NCI-H2107 treated with DMSO at 0.1 percent for 48 hours (cell line): ENCODE measurements around the gene DENND10.

Experiments
- DNase-seq: peaks from one replicate; lab custom pipeline; 2025; ENCODE audit not compliant: unreplicated experiment; lab: John Stamatoyannopoulos, UW

DENND10 gene, protein sequence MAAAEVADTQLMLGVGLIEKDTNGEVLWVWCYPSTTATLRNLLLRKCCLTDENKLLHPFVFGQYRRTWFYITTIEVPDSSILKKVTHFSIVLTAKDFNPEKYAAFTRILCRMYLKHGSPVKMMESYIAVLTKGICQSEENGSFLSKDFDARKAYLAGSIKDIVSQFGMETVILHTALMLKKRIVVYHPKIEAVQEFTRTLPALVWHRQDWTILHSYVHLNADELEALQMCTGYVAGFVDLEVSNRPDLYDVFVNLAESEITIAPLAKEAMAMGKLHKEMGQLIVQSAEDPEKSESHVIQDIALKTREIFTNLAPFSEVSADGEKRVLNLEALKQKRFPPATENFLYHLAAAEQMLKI

DNA sequence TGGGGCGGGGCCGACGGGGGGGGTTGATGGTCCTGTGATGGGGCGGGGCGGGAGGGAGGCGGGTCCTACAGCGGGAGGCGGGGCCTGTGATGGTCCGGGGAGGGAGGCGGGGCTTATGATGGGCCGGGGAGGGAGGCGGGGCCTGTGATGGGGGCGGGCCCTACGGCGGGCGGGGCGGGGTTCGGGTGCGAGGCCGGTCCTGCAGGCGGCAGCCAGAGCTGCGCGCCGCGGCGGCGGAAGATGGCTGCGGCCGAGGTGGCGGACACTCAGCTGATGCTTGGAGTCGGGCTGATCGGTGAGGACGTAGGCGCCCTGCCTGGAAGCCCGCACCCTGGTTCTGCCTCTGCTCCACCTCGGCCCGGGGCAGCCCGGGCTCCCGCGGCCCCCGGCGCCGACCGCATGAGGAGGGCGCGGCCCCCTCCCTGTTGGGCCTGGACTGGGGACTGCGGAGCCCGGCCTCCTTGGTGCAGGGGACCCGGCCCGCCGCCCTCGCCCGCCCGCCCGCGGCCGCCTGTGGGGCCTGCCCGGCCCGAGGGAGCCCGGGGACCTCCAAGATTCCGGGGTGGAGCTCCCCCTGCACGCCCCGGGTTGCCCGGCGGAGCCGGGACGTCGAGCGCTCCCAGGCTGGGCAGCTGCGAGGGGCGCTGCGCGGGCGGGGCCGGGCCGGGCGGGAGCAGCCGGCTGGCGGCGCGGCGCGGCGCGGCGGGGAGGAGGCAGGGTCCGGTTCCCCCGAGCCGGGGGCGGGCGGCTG, at the start of gene DENND10:
Gene DENND10, plus strand, starts transcription at position 211 of the 751 bp plus-strand sequence. Its CDS starts 30 bp downstream, at position 241.
- DNase-seq: no peak

DNA sequence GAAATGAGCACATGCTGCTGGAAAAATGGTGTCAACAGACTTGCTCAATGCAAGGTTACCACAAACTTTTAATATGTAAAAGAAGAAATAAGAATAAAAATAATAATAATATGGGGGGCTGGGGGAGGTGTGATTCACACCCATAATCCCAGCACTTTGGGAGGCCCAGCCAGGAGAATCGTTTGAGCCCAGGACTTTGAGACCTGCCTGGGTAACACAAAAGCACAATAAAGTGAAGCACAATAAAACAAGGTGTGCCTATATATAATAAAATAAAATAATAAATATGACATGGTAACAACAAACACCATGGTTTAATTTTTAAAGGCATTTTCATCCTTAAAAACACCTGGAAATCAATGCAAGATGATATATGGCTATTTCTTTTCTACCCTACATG, 48.4 kb upstream of the DENND10 start:
- no peak for DNase-seq

DNA sequence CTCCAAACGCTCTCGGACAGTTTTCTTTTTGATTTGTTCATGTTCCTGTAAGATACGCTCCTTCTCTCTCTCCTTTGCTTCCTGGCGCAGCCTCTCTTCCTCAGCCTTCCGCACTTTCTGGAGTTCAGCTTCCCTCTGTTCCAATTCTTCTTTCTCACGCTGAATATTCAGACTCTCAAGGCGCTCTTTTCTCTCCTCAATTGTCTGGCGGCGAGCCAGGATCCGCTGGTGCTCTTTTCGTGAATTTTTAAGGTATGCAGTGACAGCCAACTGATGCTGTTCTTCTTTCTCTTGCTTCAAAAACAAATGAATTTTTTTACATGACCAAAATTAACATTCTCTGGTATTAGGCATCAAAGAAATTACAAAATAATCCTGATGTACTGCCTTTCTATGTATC, 45.9 kb upstream of the DENND10 start:
- no peak for DNase-seq

DNA sequence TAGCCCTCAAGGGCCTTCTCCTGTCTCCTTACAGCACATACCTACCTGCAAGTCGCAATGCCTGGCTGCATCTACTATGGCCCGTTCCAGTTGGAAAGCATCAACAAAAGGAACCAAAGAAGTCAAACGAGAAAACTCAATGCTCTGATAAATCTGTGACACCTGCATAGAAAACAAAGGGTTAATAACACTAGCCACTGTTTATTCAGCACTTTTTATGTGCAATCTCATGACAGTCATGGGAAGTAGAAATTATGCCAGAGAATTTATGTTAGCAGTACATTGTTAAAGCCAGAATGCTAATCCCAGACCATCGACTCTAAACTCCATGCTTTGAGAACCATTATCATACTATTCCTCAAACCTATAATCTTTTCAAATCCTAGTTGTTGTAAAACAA, 44.4 kb upstream of the DENND10 start:
- DNase-seq: no peak

DNA sequence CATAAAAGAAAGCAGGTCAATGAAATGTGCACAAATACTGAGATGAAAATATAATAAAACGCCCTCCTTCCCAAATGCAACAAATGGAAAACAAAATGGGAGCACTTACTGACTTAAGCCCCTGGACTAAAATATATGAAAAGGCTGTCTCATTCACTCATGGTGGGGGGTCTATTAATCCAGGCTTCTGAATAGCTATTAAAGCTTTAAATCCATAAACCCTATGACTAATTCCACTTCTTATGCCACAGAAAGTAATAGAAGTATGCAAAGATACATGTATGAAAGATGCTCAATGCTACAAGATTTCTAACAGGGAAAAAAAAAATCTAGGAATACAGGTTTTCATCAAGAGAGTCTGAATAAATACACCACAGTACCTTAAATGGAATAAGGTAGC, 43.8 kb upstream of the DENND10 start:
- DNase-seq: no peak

DNA sequence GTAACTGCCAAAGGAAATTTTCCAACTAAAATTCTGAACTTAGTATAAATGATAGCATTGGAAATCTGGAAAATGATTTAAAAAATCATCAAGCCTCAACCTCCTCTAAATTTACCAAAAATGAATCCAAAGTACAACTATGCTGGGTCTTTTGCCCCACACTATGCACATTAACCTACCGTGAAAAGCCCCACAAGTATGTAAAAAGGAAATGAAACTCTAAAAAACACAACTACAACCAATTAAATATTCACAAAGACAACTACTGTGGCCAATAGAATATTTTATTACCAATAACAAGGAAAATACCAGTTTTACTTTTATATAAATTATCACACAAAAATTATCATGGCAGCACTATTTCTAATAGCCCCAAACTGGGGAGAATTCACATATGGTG, 42.6 kb upstream of the DENND10 start:
- DNase-seq: no peak

DNA sequence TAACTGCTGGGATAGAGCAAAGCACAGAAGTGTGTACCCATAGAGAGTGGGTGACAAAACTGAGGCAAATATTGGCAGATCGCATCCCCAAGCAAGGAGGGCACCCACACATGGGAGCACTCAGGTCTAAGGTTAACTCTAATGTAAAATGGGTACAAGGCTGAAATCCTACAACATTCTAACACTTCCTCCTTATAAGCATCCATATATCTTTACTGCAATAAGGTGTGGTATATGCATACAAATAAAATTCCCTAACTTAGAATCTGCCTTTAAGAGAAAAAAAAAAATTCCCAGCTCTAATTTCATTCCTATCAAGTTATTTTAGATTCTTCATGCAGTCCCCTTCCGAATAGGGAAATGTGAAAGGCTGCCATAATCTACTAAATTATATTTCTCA, 42.0 kb upstream of the DENND10 start:
- no peak for DNase-seq

DNA sequence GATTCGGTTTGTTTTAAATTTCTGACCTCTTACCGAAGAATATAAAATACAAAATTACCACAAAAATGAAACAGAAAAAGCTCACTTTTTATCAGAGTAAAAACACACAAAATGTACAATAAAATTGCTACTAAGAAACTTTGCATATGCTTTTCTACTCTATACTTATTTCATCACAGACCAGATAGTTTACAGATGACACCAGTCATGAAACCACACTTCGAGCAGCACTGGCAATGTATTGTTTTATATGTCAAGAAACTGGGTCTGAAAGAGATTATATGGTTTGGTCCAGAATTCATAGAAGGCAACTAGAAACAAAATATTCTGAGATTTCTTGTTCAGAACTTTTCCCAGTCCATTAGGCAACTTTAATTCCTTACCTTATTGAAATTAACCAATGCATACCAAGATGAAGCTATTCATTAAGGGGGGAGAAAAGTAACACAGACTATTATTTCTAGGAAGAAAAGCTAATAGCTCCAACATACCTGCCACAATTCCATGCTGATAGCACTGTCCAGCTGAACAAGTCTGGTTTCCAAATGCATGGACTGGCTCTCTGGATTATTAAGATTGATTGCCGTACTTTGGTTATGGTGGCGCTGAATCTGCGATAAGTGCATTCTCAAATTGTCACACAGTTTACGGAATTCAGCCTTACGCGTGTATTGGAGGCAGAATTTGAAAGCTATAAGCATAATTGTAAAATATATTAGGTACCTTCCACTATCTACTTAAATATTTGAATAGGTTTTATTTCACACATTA, 33.3 kb upstream of the DENND10 start:
- DNase-seq: no peak

DNA sequence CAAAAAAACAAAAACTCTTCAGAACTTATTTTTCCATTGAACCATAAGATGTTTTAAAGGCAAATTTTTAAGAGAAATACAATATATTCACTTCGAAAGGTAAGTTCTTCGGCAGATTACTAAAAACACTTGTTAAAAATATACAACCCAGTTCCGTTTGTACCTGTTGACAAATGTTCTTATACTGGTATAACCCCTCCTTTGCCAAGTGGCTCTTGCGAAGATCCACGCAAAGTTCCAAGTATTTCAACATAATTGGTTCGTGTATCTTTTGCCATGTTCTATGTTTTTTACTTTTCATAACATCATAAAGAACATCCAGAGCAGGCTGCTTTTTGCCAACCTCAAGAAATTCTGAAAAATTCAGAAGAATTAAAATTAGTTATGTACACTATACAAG, 30.3 kb upstream of the DENND10 start:
- no peak for DNase-seq

DNA sequence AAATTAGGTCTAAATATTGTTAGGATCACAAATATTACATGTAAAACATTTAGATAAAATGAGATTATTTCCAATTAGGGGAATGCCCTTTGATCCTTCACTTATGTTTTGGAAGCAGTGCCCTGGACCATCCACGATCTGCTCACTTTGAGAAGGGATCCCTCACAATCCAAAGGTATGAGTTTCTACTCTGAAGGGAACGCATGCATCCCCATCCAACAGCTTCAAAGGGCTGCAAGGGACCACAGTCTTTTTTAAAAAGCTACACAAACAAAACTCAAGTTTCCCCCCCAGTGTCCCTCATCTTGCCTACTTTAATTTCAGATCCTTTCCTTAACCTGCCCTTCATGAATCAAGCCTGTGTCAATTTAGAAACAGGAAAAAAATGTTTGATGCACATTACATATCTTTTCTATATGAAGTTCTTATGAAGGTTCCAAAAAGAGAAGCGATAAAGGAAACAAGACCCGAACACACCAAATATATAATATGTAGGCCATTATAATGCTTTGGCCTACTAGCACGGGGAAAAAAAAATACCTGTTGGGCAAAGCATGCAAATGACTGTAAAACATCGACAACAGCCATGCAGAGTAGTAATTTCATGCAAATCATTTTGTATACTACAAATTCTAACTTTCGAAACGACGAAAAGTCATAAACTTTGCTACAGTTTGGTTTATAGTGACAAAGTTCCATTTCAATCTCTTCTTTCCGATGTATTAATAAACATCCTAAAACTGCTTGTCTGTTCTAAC, 25.3 kb upstream of the DENND10 start:
- no peak for DNase-seq

DNA sequence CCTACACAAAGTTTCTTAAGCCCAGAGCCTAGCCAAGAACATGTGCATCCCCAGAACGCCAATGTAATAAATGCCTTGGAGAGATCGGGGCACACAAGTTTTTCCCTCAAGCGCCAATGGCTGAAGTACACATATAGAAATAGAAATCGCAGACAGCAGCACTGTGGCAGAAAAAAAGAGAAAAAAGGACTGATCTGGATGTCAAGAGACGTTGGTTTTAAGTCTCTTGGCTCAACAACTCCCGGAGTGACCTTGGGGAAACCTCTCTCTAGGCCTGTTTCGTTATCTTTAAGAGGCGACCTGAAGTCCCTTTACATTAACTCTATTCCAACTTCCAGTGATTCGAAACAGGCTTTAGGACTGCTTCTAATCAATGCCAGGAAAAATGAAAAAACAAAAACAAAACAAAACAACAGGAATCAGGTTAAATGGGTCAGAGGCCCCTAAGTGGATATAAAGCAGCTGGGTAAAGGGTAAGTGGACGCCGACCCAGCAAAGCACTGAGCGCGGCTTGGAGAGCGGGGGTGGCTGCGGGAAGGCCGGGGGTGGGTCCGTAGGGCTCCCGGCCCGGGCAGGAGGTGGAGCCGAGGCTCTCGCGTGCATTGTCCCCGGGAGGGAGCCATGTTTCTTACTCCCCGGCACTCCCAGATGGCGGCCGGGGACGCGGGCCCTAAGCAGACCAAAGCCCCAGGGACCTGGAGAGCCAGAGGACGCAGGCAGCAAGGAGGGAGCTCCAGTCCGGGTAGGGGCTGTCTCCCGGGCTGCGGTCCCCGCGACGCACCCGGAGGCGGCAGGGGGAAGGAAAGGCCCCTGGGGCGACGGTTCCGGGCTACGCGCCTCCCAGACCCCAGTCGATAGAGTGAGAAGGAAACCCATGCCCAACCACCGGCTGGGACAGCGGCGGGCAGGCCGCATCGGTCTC, 24.1 kb upstream of the DENND10 start:
- DNase-seq: no peak

DNA sequence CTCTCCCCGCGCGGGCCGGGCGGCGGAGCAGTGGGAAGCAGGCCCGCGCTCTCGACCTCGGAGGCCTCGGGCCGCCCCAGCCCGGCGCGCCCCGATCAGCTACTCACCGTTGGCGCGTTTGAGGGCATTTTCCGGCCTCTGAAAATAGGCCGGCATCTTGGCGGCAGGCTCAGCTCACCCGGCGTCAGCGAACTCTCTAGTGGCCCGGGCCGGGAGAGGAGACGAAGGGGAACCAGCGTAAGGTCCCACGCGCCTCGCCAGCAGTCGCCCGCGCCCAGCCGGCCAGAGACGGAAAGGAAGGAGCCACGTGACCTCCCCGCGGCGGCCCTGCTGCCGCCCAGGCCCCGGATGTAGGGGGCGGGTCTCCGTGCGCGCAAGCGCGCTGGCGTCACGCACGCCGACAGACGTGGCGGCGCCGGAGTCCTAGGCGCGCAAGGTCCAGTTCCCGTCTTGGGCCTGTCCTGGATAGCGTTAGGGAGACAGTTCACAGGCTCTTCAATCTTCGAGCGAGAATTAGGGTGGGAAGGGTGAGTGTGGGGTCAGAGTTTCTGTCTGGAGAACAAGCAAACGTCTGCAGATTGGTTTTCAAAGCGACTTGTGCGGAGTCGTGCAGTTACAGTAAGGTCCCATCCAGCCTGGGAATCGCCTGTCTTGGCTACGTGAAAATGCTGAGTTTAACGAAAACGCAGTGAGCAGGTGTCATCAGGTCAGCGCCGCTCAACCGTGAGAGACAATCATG, 23.2 kb upstream of the DENND10 start, which contains the start of gene EIF3A:
Gene EIF3A, minus strand, starts transcription at position 297 of the 739 bp plus-strand sequence. Its CDS starts 141 bp downstream, at position 156.
- peak; percentile 41 for DNase-seq

DNA sequence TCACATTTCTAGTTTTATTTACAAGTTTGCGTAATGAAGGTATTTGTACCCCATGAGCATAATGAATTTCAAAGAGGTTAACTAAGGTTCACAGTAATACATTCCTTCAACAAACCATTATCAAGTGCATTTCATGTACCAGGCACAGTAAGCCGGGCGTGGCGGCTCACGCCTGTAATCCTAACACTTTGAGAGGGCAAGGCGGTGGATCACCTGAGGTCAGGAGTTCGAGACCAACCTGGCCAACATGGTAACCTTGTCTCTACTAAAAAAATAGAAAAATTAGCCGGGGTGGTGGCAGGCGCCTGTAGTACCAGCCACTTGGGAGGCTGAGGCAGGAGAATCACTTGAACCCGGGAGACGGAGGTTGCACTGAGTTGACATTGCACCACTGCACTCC, 19.0 kb upstream of the DENND10 start:
- no peak for DNase-seq

DNA sequence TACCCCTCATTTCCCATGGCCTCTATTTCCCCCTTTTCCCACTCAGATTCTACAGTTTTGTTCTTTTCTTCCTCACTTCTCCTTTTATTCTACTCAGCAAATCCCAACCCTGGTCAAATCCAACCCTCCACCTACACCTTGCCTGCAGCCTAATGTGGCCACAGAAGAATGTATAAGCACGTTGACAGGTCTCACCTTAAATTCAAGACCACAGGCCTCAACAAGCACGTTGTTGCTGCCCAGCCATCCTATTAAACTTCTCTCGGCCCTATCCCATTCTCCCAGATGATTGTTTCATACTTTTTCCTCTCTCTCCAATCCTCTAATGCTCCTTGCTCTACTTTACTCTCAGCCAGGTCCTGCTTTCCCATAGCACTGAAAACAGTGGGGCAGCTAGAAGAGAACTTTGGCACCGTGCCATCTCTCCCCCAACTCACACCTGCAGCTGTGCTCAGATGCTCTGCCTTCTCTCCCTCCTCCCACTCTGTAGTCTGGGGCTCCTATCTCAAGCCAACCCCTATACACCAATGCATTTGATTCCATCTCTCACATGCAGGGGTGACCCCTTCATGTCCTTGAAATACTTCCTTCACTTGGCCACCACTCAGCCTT, 16.5 kb upstream of the DENND10 start:
- no peak for DNase-seq

DNA sequence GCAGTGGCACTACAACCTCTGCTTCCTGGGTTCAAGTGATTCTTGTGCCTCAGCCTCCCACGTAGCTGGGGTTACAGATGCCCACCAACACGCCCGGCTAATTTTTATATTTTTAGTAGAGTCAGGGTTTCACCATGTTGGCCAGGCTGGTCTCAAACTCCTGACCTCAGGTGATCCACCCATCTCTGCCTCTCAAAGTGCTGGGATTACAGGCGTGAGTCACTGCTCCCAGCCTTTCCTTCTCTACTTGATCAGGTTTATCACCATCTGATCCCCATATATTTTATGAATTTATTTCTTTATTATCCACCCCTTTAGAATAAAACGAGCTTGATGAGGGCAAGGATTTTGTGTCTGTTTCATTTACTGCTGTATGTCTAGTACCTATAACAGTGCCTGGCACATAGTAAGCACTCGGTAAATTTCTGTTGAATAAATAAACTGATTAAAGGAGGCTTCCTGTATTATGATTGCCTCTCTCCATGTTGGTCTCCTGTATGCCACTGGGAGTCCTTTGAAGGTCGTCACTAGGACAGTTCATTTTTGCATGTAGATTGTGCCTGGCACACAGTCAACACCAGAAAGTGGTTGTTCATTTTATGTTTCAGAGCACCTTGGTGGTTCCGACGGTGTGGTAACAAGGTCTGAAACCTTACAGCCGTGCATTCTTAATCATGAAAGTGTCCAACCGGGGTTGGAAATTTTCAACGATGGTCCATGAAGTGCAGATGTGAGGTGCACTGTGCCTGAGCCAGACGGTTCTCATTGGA, 13.7 kb upstream of the DENND10 start:
- DNase-seq: no peak

DNA sequence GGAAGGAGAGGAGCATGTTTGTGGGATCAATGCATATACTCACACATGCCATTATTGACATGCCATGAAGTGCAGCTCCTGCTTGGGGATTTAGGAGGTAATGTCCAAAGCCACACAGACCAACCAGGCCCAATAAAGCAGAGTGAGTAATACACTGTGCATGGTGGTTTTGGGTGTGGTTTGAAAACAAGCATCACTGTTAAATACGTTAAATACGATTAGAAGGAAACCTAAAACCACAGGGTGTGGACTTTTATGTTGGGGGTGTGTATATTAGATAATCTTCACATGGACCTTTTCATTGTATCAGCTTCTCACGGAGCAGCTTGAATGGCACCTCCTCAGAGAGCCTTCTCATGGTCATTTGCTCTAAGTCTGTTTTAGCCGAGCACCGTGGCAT, 12.9 kb upstream of the DENND10 start:
- DNase-seq: no peak

DNA sequence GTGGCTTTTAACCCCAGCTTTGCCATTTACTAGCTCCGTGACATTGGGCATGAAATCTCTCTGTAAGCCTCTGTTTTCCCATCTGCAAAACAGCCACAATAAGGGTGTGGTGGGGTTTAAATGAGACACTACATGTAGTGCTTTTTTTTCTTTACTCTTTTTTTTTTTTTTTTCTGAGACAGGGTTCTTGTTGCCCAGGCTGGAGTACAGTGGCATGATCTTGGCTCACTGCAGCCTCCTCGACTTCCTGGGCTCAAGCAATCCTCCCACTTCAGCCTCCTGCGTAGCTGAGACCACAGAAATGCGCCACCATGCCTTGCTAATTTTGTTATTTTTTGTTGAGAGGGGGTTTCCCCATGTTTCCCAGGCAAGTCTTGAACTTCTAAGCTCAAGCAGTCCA, 8.3 kb upstream of the DENND10 start:
- DNase-seq: no peak
